Natural killer cell (primary cell): ENCODE measurements around the gene RAB40C. TPM values are rescaled to one million over a fixed set of nuclear protein-coding genes. Genes with fewer than 3 reads are reported as not detected.

Experiments used
- ATAC-seq, 3 donors: fragments of 150-1000 bp in 2 of 3; fragments of 200-7000 bp in 1 of 3; cut with Tn5 transposase; 1 replicate in 1 of 3; 2 replicates in 2 of 3; pipeline ENCODE4 v1.10.0; 2021; ENCODE audit warnings: mild to moderate bottlenecking in 2 of 3, moderate library complexity in 2 of 3
- DNase-seq, 2 donors: peaks; one replicate each; pipeline versions ENCODE4 v3.0.0 to v3.0.0-alpha.2; 2013 to 2021; ENCODE audit warnings: mixed read lengths in 1 of 2
- H3K27ac ChIP-seq: one replicate; pipeline ENCODE4 v1.5.1; 2013; ENCODE audit warnings: mild to moderate bottlenecking, low read length
- H3K27me3 ChIP-seq: one replicate; pipeline ENCODE4 v1.6.1; 2013; ENCODE audit warnings: low read length; ENCODE audit not compliant: control insufficient read depth, insufficient read depth
- H3K36me3 ChIP-seq: one replicate; pipeline ENCODE4 v1.6.1; 2013; ENCODE audit warnings: low read length; ENCODE audit not compliant: control insufficient read depth, insufficient read depth
- H3K4me1 ChIP-seq: one replicate; pipeline ENCODE4 v1.6.1; 2013; ENCODE audit warnings: low read length; ENCODE audit not compliant: control insufficient read depth, insufficient read depth
- H3K4me3 ChIP-seq: one replicate; pipeline ENCODE4 v1.5.1; 2013; ENCODE audit warnings: low read length
- H3K9me3 ChIP-seq: one replicate; pipeline ENCODE4 v1.6.1; 2013; ENCODE audit warnings: low read length; ENCODE audit not compliant: control insufficient read depth, insufficient read depth
- H3K27ac Mint-ChIP-seq, 2 donors: one replicate each; pipeline ENCODE4 v1.8.0; 2022; ENCODE audit warnings: mild to moderate bottlenecking in 2 of 2, mixed read lengths in 2 of 2, moderate library complexity in 1 of 2
- H3K27me3 Mint-ChIP-seq, 2 donors: one replicate each; pipeline ENCODE4 v1.8.0; 2022; ENCODE audit warnings: low read depth in 2 of 2, mixed read lengths in 2 of 2
- H3K36me3 Mint-ChIP-seq: one replicate; pipeline ENCODE4 v1.8.0; 2022; ENCODE audit warnings: mixed read lengths
- H3K4me1 Mint-ChIP-seq, 2 donors: one replicate each; pipeline ENCODE4 v1.8.0; 2022; ENCODE audit warnings: mixed read lengths in 2 of 2
- H3K4me3 Mint-ChIP-seq: one replicate; pipeline ENCODE4 v1.8.0; 2022; ENCODE audit warnings: mild to moderate bottlenecking, moderate library complexity, mixed read lengths
- H3K9me3 Mint-ChIP-seq, 2 donors: one replicate each; pipeline ENCODE4 v1.8.0; 2022; ENCODE audit warnings: mixed read lengths in 2 of 2
- CTCF ChIP-seq: fragments of 200-600 bp; IDR thresholded peaks from one replicate; pipeline ENCODE4 v1.8.0; 2022; ENCODE audit warnings: antibody characterized with exemption
- WGBS: methylation state at CpG from one replicate; pipeline ENCODE4 v1.1.7; 2013; ENCODE audit warnings: missing lambda C conversion rate; ENCODE audit not compliant: insufficient coverage; 5-methylcytosine and 5-hydroxymethylcytosine counted together
- intact Hi-C: fragments of 100-400 bp; cut with micrococcal nuclease; formaldehyde crosslinking; loops from one replicate; pipeline ENCODE4 v1.14.2; 2022
- total RNA-seq, 4 donors: library from RNA; stranded (reverse); fragments of 120-200 nt in 1 of 4; gene quantifications; one replicate each; pipeline versions ENCODE4 v1.2.3 to v1.2.4, GENCODE V29; 2013 to 2022

Gene RAB40C
- total RNA-seq, 3 donors from 2014 or later (not counting 1 experiment from before 2014, with no cell fraction given), result 12.7 to 20.8 (median 20.0) TPM

DNA sequence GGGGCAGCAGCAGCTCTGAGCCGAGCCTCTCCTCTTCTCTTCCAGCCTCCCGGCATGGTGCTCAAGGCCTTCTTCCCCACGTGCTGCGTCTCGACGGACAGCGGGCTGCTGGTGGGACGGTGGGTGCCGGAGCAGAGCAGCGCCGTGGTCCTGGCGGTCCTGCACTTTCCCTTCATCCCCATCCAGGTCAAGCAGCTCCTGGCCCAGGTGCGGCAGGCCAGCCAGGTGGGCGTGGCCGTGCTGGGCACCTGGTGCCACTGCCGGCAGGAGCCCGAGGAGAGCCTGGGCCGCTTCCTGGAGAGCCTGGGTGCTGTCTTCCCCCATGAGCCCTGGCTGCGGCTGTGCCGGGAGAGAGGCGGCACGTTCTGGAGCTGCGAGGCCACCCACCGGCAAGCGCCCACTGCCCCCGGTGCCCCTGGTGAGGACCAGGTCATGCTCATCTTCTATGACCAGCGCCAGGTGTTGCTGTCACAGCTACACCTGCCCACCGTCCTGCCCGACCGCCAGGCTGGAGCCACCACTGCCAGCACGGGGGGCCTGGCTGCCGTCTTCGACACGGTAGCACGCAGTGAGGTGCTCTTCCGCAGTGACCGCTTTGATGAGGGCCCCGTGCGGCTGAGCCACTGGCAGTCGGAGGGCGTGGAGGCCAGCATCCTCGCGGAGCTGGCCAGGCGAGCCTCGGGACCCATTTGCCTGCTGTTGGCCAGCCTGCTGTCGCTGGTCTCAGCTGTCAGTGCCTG, 15.7 kb upstream of the RAB40C start:
- no peak for ATAC-seq
- DNase-seq, result no peak
- Histone ChIP-seq H3K27ac (no peak overlapping the region), H3K4me1 (peaks cover 21% of the 10 kb centered on the region), H3K9me3 (no peaks in the 10 kb centered on the region), H3K27me3 (no peaks in the 10 kb centered on the region), H3K36me3 (peaks cover 2% of the 10 kb centered on the region), H3K4me3 (no peak overlapping the region)
- H3K4me1 Mint-ChIP-seq, result peaks cover 16 to 21% of the 10 kb centered on the region in 2 donors
- intact Hi-C loops, result no loop called here
- H3K9me3 Mint-ChIP-seq, result no peaks in the 10 kb centered on the region
- H3K36me3 Mint-ChIP-seq, result no peaks in the 10 kb centered on the region
- TF ChIP-seq CTCF, result no peak
- H3K4me3 Mint-ChIP-seq, result no peak overlapping the region
- H3K27ac Mint-ChIP-seq, result no peak overlapping the region
- WGBS, result 97% methylated on average over 46 of the region's 46 CpGs
- no peaks in the 10 kb centered on the region for H3K27me3 Mint-ChIP-seq

DNA sequence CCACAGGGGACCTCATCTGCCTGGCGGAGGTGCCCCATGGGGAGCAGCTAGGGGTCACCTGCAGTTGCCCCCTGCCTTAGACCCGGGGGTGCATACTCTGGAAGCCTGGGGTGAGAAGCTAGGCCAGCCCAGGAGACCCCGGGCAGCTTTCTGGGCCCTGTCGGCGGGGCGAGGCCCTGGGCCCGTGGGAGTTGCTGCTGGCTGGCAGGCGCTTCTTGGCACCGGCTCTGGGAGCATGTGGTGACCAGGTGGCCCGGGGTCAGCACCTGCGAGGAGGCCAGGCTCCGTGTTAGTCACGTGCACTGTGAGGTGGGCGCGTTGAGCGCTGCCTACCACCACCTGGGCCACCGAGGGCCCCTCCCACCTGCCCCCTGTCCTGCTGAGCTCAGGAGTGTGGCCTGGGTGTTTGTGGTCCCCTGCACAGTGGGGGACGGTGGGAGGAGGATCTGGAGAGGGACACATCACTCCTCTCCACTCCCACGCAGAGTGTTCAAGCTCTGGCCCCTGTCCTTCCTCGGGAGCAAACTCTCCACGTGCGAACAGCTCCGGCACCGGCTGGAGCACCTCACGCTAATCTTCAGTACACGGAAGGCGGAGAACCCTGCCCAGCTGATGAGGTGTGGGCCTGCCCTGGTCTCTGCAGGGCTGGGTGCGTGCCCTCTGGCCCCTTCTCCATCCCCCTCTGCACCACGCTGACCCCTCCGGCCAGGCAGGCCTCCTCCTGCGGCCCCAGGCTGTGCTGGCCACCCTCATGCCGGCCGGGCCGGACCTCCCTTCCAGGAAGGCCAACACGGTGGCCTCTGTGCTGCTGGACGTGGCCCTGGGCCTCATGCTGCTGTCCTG, 14.3 kb upstream of the RAB40C start:
- peaks cover 15% of the 10 kb centered on the region for H3K4me1 ChIP-seq
- intact Hi-C loops, result no loop called here
- Mint-ChIP-seq H3K27ac (no peak overlapping the region), H3K4me3 (no peak overlapping the region), H3K4me1 (peaks cover 14 to 16% of the 10 kb centered on the region in 2 donors), H3K36me3 (no peaks in the 10 kb centered on the region), H3K9me3 (no peaks in the 10 kb centered on the region), H3K27me3 (no peaks in the 10 kb centered on the region)
- H3K9me3 ChIP-seq, result no peaks in the 10 kb centered on the region
- no peak overlapping the region for H3K4me3 ChIP-seq
- 93% methylated on average over 35 of the region's 36 CpGs for WGBS
- TF ChIP-seq CTCF, result no peak
- H3K36me3 ChIP-seq, result peaks cover 2% of the 10 kb centered on the region
- H3K27ac ChIP-seq, result no peak overlapping the region
- ATAC-seq (no peak), DNase-seq (no peak)
- H3K27me3 ChIP-seq, result no peaks in the 10 kb centered on the region

DNA sequence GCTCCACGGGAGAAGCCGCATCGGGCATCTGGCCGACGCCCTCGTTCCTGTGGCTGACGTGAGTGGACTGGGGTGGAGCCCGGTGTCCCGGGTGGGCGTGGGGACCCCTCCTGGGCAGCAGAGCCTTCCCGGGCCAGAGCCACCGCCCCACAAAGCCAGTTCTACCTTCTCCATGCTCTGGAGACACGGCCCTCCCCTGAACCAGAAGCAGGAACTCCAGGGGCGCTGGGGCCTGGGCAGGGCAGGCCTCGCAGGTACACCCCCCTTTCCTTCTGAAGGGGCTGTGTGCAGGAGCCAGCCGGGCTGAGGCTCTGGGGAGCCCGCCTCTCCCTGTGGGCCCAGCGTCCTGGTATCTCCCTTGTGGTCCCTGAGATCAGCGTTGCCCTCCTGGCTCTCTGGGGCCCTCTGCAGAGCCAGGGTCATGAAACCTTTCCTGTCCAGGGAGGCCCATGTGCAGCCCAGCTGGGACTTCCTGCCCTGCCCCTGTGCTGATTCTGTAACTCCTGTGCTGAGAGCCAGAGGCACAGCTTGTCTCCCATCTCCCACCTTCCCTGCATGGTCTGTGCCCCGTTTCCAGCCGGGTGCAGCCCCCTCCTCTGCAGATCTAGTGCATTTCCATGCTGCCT, 13.6 kb upstream of the RAB40C start:
- no peak overlapping the region for H3K27ac Mint-ChIP-seq
- Histone ChIP-seq H3K4me3 (no peak overlapping the region), H3K27me3 (no peaks in the 10 kb centered on the region), H3K27ac (no peak overlapping the region), H3K36me3 (peaks cover 2% of the 10 kb centered on the region), H3K9me3 (no peaks in the 10 kb centered on the region), H3K4me1 (peaks cover 8% of the 10 kb centered on the region)
- peaks cover 7 to 8% of the 10 kb centered on the region in 2 donors for H3K4me1 Mint-ChIP-seq
- TF ChIP-seq CTCF, result no peak
- intact Hi-C loops, result no loop called here
- WGBS, result 88% methylated on average over 21 of the region's 21 CpGs
- no peaks in the 10 kb centered on the region for H3K9me3 Mint-ChIP-seq
- no peak for ATAC-seq
- H3K4me3 Mint-ChIP-seq, result no peak overlapping the region
- H3K36me3 Mint-ChIP-seq, result no peaks in the 10 kb centered on the region
- H3K27me3 Mint-ChIP-seq, result no peaks in the 10 kb centered on the region
- no peak for DNase-seq
